GM19395 (cell line): ENCODE data around the gene ZNF735.
"Not testable (repeated sequence)": the region's sequence is repeated elsewhere in the genome, so short reads cannot be mapped to it uniquely, and the experiment has no call there.

ENCODE experiments used
- ATAC-seq: cut with Tn5 transposase; IDR thresholded peaks from one replicate; pipeline ENCODE4 v1.9.1; 2021; ENCODE audit warnings: mild to moderate bottlenecking, moderate library complexity; ENCODE audit not compliant: unreplicated experiment

The ZNF735 gene

DNA sequence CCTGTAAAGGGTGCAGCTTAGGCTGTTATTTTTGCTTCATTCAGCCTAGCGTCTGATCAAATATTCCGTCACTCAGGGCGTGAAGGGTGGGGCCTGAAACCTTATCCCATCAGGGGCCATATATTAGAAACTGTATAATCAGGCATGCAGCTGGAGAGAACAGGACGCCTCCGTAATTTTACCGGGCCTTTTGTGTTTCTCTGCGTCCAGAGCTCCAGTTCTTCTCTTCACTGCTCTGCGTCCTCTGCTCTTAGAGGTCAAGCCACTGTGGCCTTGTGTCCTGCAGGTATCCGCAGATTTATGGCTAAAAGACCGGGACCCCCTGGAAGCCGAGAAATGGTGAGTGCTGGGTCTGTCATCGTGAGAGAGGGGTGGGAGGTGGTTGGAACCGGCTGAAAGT is at the start of gene ZNF735:
Gene ZNF735 (plus strand): TSS at position 301 of the 400 bp plus-strand sequence. CDS start 0 bp downstream, at position 301.
- ATAC-seq, result no peak

DNA sequence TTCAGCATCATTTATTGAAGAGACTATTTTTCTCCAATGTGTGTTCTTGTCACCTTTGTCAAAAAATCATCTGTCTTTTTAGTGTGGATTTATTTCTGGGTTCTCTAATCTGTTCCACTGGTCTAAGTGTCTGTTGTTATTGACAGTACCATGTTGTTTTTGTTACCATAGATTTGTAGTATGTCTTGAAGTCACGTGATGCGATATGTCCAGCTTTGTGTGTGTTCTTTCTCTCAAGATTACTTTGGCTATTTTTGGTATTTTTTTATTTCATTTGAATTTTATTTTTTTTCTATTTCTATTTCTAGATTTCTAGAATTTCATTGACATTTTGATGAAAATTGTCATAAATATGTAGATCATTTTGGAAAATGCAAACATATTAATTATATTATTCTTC is 36.0 kb upstream of the ZNF735 start:
- ATAC-seq, result not testable (repeated sequence)

DNA sequence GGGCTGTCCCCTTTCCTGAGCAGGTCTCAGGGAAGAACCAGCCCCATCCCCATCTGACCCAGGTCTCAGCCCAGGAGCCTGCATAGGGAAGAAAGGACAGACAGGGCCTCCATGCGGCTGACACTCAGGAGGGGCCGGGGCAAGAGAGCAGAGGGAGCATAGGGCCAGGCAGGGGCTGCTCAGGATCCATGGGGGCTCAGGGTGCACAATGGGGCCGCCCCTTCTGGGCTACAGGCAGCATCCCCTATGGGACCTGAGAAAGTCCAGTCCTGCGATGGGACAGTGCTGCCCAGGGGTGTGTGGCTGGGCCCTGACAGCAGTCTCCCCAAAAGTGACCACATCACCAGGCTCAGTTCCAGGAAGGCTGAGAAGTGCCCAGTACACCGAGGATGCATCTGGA is 32.7 kb upstream of the ZNF735 start:
- ATAC-seq, result no peak

DNA sequence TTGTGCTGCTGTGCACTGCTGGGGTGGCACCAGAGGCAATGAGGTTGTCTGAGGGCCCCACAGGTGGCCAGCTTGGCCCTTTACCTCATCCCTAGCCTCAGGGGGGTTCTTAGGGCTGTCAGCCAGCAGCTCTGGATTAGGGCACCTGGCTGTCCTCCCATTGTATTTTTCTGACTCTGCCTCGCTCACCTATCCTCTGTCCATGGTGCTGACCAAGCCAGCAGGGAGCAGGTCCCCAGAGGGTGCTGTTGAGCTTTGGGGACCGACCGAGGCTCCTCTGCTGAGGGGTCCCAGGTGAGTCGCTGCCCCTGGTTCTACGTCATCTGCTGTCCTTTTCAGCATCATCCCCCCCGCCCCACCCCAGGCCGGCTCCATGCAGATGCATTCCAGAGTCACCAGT is 32.1 kb upstream of the ZNF735 start:
- ATAC-seq, result no peak

DNA sequence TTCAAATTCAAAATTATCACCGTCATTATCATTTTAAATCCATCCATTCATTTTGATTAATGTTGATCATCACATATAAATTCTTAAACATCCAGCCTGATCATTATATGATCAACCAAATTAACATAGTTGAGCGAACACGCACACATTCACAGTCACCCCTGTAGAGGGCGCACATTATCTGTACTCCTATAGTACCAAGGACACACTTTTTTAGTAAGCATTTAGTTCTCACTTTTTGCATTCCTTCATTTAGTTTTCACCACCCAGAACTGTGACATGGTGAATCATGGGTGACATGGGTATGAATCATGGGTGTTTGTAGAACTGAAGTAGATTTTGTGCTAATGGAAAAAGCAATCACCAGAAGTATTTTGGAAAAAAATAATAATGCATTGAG is 26.0 kb upstream of the ZNF735 start:
- no peak for ATAC-seq

DNA sequence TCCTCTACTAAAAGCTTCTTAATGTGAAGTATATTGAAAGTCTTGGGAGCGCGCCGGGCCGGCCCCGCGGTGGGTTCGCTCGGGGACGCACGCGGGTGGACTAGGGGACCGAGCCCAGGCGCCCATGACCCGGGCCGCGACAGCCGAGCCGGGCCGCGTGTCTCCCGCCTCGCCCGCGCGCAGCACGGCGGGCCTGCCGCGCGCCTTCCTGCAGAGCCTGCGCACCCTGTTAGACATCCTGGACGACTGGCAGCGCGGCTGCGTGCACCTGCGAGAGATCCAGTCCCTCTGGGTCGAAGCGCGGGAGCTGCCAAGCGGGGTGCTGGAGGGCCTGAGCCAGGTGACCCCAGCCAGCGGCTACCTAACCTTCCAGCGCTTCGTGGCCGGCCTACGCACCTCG is 25.4 kb upstream of the ZNF735 start:
- ATAC-seq, result no peak

DNA sequence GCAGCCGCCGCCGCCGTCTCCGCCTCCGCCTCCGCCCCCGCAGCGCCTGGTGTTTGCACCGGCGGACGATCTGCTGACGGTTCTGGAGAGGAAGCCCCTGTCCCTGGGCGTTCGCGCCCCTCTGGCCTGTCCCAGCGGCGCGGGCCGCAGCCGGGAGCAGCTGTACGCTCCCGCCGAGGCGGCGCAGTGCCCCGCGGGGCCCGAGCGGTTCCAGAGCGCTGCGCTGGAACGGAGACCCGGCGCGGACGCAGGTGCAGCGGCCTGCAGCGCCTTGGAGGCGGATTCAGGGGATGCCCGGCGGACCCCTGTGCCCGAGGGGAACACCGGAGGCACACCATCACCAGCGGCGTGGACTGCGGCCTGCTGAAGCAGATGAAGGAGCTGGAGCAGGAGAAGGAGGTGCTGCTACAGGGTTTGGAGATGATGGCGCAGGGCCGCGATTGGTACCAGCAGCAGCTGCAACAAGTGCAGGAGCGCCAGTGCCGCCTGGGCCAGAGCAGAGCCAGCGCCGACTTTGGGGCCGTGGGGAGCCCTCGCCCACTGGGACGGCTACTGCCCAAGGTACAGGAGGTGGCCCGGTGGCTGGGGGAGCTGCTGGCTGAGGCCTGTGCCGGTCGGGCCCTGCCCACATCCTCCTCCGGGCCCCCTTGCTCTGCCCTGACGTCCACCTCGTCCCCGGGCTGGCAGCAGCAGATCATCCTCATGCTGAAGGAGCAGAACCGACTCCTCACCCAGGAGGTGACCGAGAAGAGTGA is 24.8 kb upstream of the ZNF735 start:
- no peak for ATAC-seq

DNA sequence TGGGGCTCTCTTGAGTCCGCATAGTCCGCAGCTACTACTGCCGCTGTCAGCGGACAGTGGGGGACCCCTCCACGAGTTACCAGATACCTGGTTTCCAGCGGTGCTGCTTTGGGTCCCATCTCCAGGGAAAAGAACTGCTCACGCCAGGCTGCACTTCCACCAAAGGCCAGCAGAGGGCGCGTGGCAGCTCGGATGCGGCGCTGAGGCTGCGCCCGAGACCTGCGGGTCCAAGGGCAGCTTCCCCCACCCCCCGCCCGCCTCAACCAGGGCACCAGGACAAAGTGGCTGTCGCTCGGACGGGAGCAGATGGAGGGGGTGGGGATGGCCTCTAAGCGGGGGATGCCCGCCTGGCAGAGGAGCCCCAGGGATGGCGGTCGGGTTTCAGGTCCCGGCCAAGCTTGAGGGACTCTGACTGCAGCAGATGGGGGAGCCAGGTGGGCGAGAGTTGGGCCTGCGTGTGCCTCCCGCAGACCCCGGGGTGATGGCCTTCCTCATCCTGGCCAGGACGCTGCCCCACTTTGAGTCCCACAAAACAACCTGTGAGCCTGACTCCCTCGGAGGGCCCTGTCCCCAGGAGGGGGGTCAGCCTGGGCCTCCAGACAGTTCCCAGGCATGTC is 23.8 kb upstream of the ZNF735 start:
- no peak for ATAC-seq

DNA sequence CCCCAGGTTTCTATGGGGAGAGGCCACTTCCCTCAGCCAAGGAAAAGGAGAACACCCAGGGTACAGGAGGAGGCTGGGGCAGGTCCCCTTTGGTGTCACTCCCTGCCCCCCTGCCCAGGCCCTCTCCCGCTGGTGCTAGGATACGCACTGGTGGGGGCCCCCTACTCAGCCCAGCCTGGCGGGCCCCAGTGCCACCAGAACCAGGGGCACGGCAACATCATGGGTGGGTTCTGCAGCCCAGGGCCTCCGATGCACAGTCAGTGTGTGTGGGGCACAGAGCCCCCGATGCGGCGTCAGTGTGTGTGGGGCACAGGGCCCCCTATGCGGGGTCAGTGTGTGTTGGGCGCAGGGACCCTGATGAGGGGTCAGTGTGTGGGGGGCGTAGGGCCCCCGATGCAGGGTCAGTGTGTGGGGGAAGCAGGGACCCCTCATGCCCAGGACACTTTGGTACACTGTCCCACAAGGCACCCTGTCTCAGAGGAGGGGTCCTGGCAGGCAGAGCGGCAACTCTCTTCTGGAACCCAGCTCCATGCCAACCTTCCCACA is 23.1 kb upstream of the ZNF735 start:
- ATAC-seq, result no peak

DNA sequence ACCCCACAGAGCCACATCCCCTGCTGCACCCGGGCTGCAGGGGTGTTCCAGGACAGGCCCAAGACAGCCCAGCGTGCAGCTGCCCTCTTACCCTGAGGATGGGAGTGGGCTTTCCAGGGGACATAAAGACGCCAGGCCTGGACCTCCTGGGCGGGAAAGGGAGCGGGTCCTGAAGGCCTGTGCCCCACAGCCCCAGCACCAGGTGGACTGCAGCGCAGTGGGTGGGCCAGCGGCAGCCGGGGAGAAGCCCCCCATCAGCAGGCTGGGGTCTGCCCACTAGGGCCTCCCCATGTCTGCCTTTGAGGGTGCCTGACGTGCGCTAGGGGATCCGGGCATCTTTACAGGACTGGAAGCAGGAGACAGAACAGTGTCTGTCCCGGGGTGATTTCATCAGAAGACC is 22.6 kb upstream of the ZNF735 start:
- ATAC-seq, result no peak

DNA sequence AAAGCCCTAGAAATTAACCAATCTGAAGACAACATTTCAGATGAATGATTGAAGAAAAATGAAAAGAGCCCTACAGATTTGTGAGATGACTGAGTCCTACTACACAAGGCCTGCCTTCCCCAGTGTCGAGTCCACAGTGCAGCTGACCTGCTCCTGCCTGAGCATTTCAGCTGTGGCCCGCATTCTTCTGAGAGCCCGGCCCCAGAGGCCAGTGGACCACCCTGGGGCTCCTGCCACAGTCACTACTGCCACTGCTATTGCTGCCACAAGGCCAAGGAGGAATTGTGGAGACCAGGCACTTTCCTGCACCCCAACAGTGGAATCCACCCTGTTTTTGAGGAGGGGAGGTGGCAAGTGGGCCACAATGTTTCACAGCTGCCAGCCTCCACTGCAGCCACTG is 19.6 kb upstream of the ZNF735 start:
- no peak for ATAC-seq

DNA sequence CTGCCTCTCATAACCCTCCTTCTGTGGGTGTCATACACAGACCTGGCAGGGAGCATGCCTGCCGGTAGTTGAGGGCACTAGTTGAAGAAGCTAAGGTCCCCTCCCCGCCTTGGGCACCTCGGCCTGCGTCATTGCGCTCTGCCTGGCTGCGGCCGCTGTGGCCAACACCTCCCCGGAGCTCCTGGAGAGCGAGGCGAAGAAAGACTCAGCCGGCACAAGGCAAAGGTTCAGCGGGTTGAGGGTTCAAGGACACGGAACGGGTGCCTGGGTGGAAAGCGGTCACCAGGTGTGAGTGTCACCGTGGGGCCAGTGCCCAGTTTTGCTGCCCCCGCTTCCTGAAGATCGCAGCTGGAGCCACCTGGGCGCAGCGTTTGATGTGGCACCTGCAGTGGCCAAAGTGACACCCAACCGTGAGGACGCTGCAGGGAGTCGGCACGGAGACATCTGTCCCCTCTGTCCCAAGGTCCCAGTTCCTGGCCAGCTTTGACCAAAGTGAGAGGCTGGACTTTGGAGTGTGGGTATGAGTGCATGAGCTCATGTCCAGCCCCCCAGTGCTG is 14.8 kb upstream of the ZNF735 start:
- ATAC-seq, result no peak

DNA sequence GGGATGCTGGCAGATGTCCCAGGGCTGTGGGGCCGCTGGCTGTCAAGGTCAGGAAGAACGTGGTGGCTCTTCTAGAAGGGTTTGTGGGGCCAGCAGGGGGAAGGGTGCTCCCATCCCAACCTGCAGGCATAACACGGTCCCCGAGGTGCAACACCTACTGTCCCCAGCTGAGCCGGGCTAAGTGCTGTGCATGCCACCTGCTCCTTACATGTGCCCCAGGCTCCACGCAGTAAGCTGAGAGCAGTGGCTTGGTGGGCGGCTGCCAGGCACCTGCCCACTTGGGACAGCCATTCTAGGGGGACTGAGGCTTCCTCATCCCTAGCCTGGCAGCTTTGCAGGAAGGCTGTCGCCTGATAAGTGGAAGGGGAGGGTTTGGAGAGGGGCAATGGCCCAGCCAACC is 14.2 kb upstream of the ZNF735 start:
- no peak for ATAC-seq

DNA sequence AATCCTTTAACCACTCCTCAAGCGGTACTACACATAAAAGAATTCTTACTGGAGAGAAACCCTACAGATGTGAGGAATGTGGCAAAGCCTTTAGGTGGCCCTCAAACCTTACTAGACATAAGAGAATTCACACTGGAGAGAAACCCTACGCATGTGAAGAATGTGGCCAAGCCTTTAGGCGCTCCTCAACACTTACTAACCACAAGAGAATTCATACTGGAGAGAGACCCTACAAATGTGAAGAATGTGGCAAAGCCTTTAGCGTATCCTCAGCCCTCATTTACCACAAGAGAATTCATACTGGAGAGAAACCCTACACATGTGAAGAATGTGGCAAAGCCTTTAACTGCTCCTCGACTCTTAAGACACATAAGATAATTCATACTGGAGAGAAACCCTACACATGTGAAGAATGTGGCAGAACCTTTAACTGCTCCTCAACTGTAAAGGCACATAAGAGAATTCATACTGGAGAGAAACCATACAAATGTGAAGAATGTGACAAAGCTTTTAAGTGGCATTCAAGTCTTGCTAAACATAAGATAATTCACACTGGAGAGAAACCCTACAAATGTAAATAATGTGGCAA is 12.8 kb downstream of the ZNF735 start:
- ATAC-seq, result not testable (repeated sequence)

DNA sequence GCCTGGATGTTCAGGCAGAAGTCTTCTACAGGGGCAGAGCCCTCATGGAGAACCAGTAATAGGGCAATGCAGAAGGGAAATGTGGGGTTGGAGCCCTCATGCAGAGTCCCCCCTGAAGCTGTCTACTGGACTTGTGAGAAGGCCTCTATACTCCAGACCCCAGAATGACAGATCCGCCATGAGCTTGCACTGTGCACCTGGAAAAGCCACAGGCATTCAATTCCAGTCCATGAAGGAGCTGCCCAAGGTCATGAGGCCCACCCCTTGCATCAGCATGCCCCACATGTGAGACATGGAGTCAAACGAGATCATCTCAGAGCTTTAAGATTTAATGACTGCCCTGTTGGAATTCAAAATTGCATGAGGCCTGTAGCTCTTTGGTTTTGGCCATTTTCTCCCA is 16.4 kb downstream of the ZNF735 start:
- ATAC-seq, result no peak

DNA sequence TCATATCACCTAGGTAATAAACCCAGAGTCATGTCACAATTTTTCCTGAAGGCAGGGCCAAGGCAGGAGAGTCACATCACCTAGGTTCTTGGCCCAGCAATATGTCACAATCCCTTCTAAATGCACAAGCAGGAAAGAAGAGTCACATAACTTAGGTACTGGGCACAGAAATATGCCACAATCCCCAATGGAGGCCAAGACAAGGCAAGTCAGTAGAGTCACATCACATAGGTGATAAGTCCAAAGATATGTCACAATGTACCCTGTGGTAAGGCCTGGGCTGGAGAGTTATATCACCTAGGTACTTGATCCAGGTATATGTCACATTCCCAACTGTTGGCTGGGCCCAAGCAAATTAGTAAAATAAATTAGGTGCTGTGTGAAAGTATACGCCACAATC is 21.2 kb downstream of the ZNF735 start, which contains the start of gene ZNF679:
Gene ZNF679 (plus strand): TSS at position 301 of the 400 bp plus-strand sequence. CDS start 20,644 bp downstream, outside the sequence.
- not testable (repeated sequence) for ATAC-seq

DNA sequence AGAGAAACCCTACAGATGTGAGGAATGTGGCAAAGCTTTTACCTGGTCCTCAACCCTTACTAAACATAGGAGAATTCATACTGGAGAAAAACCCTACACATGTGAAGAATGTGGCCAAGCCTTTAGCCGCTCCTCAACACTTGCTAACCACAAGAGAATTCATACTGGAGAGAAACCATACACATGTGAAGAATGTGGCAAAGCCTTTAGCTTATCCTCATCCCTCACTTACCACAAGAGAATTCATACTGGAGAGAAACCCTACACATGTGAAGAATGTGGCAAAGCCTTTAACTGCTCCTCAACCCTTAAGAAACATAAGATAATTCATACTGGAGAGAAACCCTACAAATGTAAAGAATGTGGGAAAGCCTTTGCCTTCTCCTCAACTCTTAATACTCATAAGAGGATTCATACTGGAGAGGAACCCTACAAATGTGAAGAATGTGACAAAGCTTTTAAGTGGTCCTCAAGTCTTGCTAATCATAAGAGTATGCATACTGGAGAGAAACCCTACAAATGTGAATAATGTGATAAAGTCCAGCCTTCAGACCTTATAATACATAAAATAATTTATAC is 59.4 kb downstream of the ZNF735 start:
- no peak for ATAC-seq
